ENCODE measurements around the gene ZNF12. TPM values are rescaled to one million over a fixed set of nuclear protein-coding genes. Genes with fewer than 3 reads are reported as not detected.
"Not testable (repeated sequence)": the region's sequence is repeated elsewhere in the genome, so short reads cannot be mapped to it uniquely, and the experiment has no call there.

ZNF12 gene
- total RNA-seq, 1 experiment from 2014 or later: 32.4 TPM

DNA sequence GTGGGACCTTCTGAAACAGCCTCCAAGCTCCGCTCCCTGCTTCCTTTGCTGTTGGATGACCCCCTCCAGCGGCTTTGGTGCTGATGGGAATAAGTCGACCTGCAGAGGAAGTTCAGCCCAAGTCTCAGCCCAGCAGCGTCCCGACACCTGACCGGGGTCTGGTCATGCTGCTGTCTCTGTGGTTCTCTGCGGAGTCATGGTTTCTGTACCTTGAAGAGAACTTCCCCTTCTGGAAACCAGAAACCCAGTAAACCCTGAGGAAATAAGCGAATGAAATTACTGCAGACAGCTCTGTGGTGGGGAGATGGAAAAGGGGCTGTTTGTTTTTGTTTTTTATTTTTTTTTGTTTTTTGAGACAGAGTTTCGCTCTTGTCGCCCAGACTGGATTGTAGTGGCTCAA lies 18.3 kb upstream of the ZNF12 start:
- no peak overlapping the region for H3K27ac Mint-ChIP-seq (ENCODE audit: unreplicated experiment)
- no peak for DNase-seq
- no peak overlapping the region for H3K4me3 Mint-ChIP-seq (ENCODE audit: low read depth, unreplicated experiment)
- CTCF ChIA-PET: no interaction called here
- intact Hi-C loops (cut with micrococcal nuclease; ENCODE audit: unreplicated experiment): no loop called here
- no TSS peak for BruUV-seq (replicated peaks)
- H3K4me1 Mint-ChIP-seq (ENCODE audit: low read depth, unreplicated experiment): no peaks in the 10 kb centered on the region
- H3K36me3 Mint-ChIP-seq (ENCODE audit: insufficient read depth, unreplicated experiment): peaks cover 10% of the 10 kb centered on the region
- TF ChIP-seq, protein P1, sequence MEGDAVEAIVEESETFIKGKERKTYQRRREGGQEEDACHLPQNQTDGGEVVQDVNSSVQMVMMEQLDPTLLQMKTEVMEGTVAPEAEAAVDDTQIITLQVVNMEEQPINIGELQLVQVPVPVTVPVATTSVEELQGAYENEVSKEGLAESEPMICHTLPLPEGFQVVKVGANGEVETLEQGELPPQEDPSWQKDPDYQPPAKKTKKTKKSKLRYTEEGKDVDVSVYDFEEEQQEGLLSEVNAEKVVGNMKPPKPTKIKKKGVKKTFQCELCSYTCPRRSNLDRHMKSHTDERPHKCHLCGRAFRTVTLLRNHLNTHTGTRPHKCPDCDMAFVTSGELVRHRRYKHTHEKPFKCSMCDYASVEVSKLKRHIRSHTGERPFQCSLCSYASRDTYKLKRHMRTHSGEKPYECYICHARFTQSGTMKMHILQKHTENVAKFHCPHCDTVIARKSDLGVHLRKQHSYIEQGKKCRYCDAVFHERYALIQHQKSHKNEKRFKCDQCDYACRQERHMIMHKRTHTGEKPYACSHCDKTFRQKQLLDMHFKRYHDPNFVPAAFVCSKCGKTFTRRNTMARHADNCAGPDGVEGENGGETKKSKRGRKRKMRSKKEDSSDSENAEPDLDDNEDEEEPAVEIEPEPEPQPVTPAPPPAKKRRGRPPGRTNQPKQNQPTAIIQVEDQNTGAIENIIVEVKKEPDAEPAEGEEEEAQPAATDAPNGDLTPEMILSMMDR (IDR thresholded peaks at IDR 0.05; ENCODE audit: unreplicated experiment): no peak
- H3K9me3 Mint-ChIP-seq (ENCODE audit: low read depth, unreplicated experiment): peaks cover 14% of the 10 kb centered on the region
- peaks cover 30% of the 10 kb centered on the region for H3K27me3 Mint-ChIP-seq (ENCODE audit: unreplicated experiment)

GRCh38 chr7:6724351-6724750 lies 17.6 kb upstream of the ZNF12 start:
- H3K9me3 Mint-ChIP-seq (ENCODE audit: low read depth, unreplicated experiment): peaks cover 12% of the 10 kb centered on the region
- H3K27ac Mint-ChIP-seq (ENCODE audit: unreplicated experiment); BruUV-seq (replicated peaks); intact Hi-C loops (cut with micrococcal nuclease; ENCODE audit: unreplicated experiment); DNase-seq; H3K36me3 Mint-ChIP-seq (ENCODE audit: insufficient read depth, unreplicated experiment); H3K4me1 Mint-ChIP-seq (ENCODE audit: low read depth, unreplicated experiment); H3K4me3 Mint-ChIP-seq (ENCODE audit: low read depth, unreplicated experiment): not testable (repeated sequence)
- peaks cover 36% of the 10 kb centered on the region for H3K27me3 Mint-ChIP-seq (ENCODE audit: unreplicated experiment)
- CTCF ChIA-PET: interaction anchor here (0.7 kb wide), 1 partner anchor 960 kb away, joined by 6 read pairs; no protein-coding TSS in a partner anchor

DNA sequence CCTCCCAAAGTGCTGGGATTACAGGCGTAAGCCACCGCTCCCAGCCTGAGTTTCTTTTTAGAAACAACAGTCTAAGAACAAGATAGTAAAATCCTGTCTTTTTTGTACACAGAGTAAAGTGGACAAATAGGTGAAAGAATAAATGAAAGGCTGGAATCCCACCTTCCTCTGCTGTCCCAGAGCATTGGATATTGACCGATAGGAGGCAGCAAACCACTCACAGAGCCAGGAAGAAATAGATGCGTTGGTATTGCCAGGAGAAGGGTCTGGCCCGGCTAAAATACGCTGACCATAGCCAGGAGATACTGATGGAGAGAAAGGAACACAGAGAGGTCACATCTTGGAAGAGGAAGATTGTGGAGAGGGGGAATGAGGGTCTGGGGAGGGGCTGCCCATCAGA lies 11.4 kb upstream of the ZNF12 start:
- TF ChIP-seq, protein P1 (IDR thresholded peaks at IDR 0.05; ENCODE audit: unreplicated experiment): no peak
- Mint-ChIP-seq H3K9me3 (ENCODE audit: low read depth, unreplicated experiment) (peaks cover 14% of the 10 kb centered on the region), H3K27me3 (ENCODE audit: unreplicated experiment) (peaks cover 78% of the 10 kb centered on the region), H3K4me3 (ENCODE audit: low read depth, unreplicated experiment) (no peak overlapping the region), H3K27ac (ENCODE audit: unreplicated experiment) (no peak overlapping the region), H3K4me1 (ENCODE audit: low read depth, unreplicated experiment) (no peaks in the 10 kb centered on the region), H3K36me3 (ENCODE audit: insufficient read depth, unreplicated experiment) (peaks cover 4% of the 10 kb centered on the region)
- BruUV-seq (replicated peaks): no TSS peak
- intact Hi-C loops (cut with micrococcal nuclease; ENCODE audit: unreplicated experiment): no loop called here
- no peak for DNase-seq
- CTCF ChIA-PET: no interaction called here

DNA sequence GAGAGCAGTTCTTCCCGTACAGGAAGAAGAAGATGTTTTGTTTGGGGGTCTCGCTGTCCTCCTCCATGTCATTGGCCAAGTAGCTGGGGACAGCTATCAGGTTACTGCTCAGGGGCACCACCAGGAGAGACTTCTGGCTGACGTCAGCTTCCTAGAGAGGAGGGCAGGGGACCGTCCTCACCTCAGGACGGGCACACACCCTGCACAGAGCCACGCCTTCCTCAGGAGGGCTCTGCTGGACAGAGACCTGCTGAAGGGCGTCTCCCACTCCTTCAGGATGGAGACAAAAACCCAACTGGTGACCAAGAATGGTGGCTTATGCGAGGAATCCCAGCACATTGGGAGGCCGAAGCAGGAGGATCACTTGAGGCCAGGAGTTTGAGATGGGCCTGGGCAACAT lies 9.2 kb upstream of the ZNF12 start:
- CTCF ChIA-PET: not testable (repeated sequence)

GRCh38 chr7:6714360-6714759 lies 7.6 kb upstream of the ZNF12 start:
- H3K9me3 Mint-ChIP-seq (ENCODE audit: low read depth, unreplicated experiment): peaks cover 14% of the 10 kb centered on the region
- H3K4me3 Mint-ChIP-seq (ENCODE audit: low read depth, unreplicated experiment): no peak overlapping the region
- BruUV-seq (replicated peaks): no TSS peak
- H3K36me3 Mint-ChIP-seq (ENCODE audit: insufficient read depth, unreplicated experiment): peaks cover under 1% of the 10 kb centered on the region
- CTCF ChIA-PET: no interaction called here
- H3K27me3 Mint-ChIP-seq (ENCODE audit: unreplicated experiment): peaks cover 45% of the 10 kb centered on the region
- intact Hi-C loops (cut with micrococcal nuclease; ENCODE audit: unreplicated experiment): no loop called here
- TF ChIP-seq, protein P1 (IDR thresholded peaks at IDR 0.05; ENCODE audit: unreplicated experiment): no peak
- no peaks in the 10 kb centered on the region for H3K4me1 Mint-ChIP-seq (ENCODE audit: low read depth, unreplicated experiment)
- no peak for DNase-seq
- H3K27ac Mint-ChIP-seq (ENCODE audit: unreplicated experiment): no peak overlapping the region

More for the DNA sequence above, 9.2 kb upstream of the ZNF12 start:
- BruUV-seq (replicated peaks); H3K27ac Mint-ChIP-seq (ENCODE audit: unreplicated experiment); H3K4me1 Mint-ChIP-seq (ENCODE audit: low read depth, unreplicated experiment); H3K4me3 Mint-ChIP-seq (ENCODE audit: low read depth, unreplicated experiment); intact Hi-C loops (cut with micrococcal nuclease; ENCODE audit: unreplicated experiment); DNase-seq; H3K36me3 Mint-ChIP-seq (ENCODE audit: insufficient read depth, unreplicated experiment): not testable (repeated sequence)
- peaks cover 15% of the 10 kb centered on the region for H3K9me3 Mint-ChIP-seq (ENCODE audit: low read depth, unreplicated experiment)
- H3K27me3 Mint-ChIP-seq (ENCODE audit: unreplicated experiment): peaks cover 57% of the 10 kb centered on the region

Data from Calu3 (cell line).